Right lobe of liver (tissue), 6 donors: ENCODE measurements around the gene RPS2. TPM values are rescaled to one million over a fixed set of nuclear protein-coding genes. Genes with fewer than 3 reads are reported as not detected.
"Not testable (repeated sequence)": the region's sequence is repeated elsewhere in the genome, so short reads cannot be mapped to it uniquely, and the experiment has no call there.

Experiments used
- ATAC-seq, 4 donors: fragments of 200-7000 bp; cut with Tn5 transposase; one replicate each; pipeline ENCODE4 v1.9.1; 2020; ENCODE audit warnings: mild to moderate bottlenecking in 4 of 4, moderate library complexity in 4 of 4
- DNase-seq, 3 donors: peaks; one replicate each; pipeline ENCODE4 v3.0.0-alpha.2; 2020
- H3K27ac ChIP-seq, 3 donors: fragments of 200-600 bp; one replicate each; pipeline ENCODE4 v1.8.0; 2022
- H3K27me3 ChIP-seq, 2 donors: fragments of 200-600 bp; one replicate each; pipeline ENCODE4 v1.8.0; 2022
- H3K36me3 ChIP-seq, 4 donors: fragments of 200-600 bp; sonication (generic) in 1 of 4; one replicate each; pipeline versions ENCODE4 v1.5.1 to v1.8.0; 2017 to 2022; ENCODE audit warnings: control low read depth in 1 of 4
- H3K4me1 ChIP-seq, 4 donors: fragments of 200-600 bp; sonication (generic) in 1 of 4; one replicate each; pipeline versions ENCODE4 v1.5.1 to v1.8.0; 2017 to 2022; ENCODE audit warnings: control low read depth in 1 of 4
- H3K4me3 ChIP-seq, 3 donors: fragments of 200-600 bp; one replicate each; pipeline ENCODE4 v1.8.0; 2022
- H3K9me3 ChIP-seq, 4 donors: fragments of 200-600 bp; sonication (generic) in 1 of 4; one replicate each; pipeline versions ENCODE4 v1.5.1 to v1.8.0; 2017 to 2022; ENCODE audit warnings: control low read depth in 1 of 4
- POLR2A ChIP-seq: fragments of 450-650 bp; IDR thresholded peaks from one replicate; pipeline ENCODE4 v1.6.1; 2017; ENCODE audit warnings: antibody characterized with exemption, mild to moderate bottlenecking
- WGBS: methylation state at CpG from one replicate; pipeline ENCODE4 v1.1.6; 2018; ENCODE audit warnings: low coverage, low lambda C conversion rate; ENCODE audit not compliant: insufficient coverage; ENCODE audit errors: missing lambda C conversion rate; 5-methylcytosine and 5-hydroxymethylcytosine counted together
- intact Hi-C, 2 donors: fragments of 100-400 bp; cut with DNase I; formaldehyde crosslinking; loops; one replicate each; pipeline versions ENCODE4 v1.11.2 to v1.14.1; 2022
- total RNA-seq, 6 experiments: library from RNA; depleted of rRNA in 2 of 6; stranded (reverse); fragments of >200 nt in 2 of 6; fragmentation: NEBNext Ultra II Directional in 3 of 6; extraction: Animal tissue kit (Norgen Biotek cat#: 25700) in 3 of 6; gene quantifications; one replicate each; pipeline versions ENCODE4 v1.1.0 to v1.2.4, GENCODE V29; 2016 to 2023
- TF ChIP-seq, protein P1 (sequence below), 4 donors: fragments of 200-600 bp in 3 of 4; fragments of 450-650 bp in 1 of 4; IDR thresholded peaks; one replicate each; pipeline versions ENCODE4 v1.5.1 to v1.8.0; 2016 to 2022; ENCODE audit warnings: antibody characterized with exemption in 4 of 4, mild to moderate bottlenecking in 2 of 4
- donor health status: DM: no; HTN: yes; CAD: no.
- donor health status: DM: no; HTN: no; CAD: no.
- donor health status: DM: no; HTN: no; CAD: no.
- donor health status: DM: no; HTN: yes; CAD: no.
- donor health status: DM: no; HTN: yes; CAD: no.

The RPS2 gene
- total RNA-seq, 6 experiments from 2014 or later = 451 to 1,052 (median 541) TPM

DNA sequence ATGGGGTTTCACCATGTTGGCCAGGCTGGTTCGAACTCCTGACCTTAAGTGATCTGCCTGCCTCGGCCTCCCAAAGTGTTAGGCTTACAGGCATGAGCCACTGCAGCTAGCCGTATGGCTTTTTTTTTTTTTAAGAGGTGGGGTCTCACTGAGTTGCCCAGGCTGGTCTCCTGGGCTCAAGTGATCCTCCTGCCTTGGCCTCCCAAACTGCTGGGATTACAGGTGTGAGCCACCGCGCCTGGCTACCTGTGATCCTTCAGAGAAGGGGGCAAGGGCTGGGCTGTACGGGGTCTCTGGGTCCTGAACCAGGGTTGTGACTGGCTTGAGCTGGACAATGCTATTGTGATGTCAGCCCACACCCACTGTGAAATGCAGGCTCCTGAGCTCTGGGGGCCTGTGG lies 1.8 kb upstream of the RPS2 start, which contains the start of gene RNF151:
TSS of gene RNF151 (plus strand) at position 397 of the 400 bp plus-strand sequence. CDS start 26 bp downstream, outside the sequence.
- 90% methylated on average over 2 of the region's 6 CpGs for WGBS
- peaks cover 0 to 22% (median 2%) of the 10 kb centered on the region in 4 donors for H3K4me1 ChIP-seq

DNA sequence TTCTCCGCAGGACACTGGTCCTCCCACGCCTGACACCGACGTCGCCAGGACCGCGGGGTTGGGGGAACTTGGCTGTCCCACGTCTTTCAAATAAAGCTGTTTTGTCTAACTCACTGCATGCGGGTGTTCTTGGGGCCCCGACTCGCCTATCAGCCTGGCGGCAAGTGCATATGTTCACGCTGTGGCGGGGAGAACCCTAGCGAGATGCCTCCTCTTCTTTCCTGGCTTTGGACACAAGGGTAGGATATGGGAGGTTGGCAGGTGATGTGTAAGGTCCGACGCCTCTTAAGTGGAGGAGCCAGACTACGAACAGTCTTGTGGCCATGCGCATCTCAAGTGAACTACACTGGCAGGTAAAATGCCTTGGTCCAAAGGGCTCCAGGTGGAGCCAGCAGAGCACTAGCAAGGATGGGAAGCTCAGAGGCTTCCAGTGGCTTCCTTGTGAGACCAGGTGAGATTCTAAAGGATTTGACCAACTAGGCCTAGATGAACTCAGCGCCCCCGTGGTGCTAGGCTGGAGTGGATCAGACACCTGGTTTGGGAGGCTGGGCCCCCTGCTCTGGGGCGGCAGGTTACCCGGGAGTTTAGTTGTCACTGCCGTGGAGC lies 873 bp upstream of the RPS2 start:
- intact Hi-C loops = no loop called here

More for the DNA sequence above, 1.8 kb upstream of the RPS2 start, which contains the start of gene RNF151:
- TF ChIP-seq, protein P1, sequence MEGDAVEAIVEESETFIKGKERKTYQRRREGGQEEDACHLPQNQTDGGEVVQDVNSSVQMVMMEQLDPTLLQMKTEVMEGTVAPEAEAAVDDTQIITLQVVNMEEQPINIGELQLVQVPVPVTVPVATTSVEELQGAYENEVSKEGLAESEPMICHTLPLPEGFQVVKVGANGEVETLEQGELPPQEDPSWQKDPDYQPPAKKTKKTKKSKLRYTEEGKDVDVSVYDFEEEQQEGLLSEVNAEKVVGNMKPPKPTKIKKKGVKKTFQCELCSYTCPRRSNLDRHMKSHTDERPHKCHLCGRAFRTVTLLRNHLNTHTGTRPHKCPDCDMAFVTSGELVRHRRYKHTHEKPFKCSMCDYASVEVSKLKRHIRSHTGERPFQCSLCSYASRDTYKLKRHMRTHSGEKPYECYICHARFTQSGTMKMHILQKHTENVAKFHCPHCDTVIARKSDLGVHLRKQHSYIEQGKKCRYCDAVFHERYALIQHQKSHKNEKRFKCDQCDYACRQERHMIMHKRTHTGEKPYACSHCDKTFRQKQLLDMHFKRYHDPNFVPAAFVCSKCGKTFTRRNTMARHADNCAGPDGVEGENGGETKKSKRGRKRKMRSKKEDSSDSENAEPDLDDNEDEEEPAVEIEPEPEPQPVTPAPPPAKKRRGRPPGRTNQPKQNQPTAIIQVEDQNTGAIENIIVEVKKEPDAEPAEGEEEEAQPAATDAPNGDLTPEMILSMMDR (IDR thresholded peaks at IDR 0.05) = no peak
- no peak for TF ChIP-seq POLR2A
- DNase-seq (no peak), ATAC-seq (no peak)
- Histone ChIP-seq H3K27me3 (no peaks in the 10 kb centered on the region), H3K36me3 (peaks cover 0 to 23% (median 3%) of the 10 kb centered on the region in 4 donors), H3K9me3 (no peaks in the 10 kb centered on the region), H3K4me3 (peak within 1 kb of the TSS; percentile 76 to 100 (median 84)), H3K27ac (peak within 1 kb of the TSS in 1 of 3 donors; percentile 82)
- intact Hi-C loops = no loop called here

DNA sequence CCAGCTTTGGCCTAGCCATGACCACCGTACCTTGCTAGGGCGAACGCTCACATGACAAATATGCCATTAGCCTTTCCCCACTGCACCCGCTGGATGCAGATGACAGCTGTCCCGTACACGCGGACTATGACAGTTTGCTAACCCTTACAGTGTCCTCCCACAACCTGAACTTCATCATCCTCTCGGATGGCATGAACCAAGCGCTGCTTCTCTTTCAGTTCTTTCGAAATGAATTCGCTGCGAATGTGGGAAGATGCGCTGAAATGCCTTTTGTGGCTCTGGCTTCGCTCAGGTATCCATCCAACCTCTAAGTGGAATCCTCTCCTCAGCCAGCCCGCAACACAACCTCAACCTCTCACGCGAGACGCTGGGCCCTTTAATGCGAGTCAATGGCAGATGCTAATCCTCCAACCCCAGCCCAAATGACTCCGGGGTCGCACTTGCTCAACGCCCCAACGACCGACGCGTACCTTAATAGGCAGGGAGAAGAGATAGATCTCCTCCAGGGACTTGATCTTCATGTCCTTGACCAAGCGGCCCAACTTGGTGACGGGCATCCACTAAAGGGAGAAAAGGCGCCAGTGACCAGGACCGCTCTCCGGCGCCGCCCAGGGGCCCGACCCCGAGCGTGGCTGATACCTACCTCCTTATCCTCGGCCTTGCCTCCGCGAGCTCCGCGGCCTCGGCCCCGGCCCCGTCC lies 670 bp downstream of the RPS2 start:
- no peaks in the 10 kb centered on the region for H3K9me3 ChIP-seq
- H3K36me3 ChIP-seq = peaks cover 0 to 28% (median 4%) of the 10 kb centered on the region in 4 donors
- DNase-seq (no peak), ATAC-seq (peak in 2 of 4 donors; percentile 21 to 49)
- TF ChIP-seq, protein P1 (IDR thresholded peaks at IDR 0.05) = peak in 2 of 4 donors; percentile 3 to 35
- TF ChIP-seq POLR2A = no peak
- intact Hi-C loops = no loop called here
- H3K4me1 ChIP-seq = peaks cover 0 to 23% (median 2%) of the 10 kb centered on the region in 4 donors
- peak overlapping the region; percentile 76 to 100 (median 84) for H3K4me3 ChIP-seq
- H3K27me3 ChIP-seq = no peaks in the 10 kb centered on the region
- 36% methylated on average over 22 of the region's 44 CpGs for WGBS
- H3K27ac ChIP-seq = peak overlapping the region; percentile 82 to 88 (median 83)

More for the DNA sequence above, 873 bp upstream of the RPS2 start:
- Histone ChIP-seq H3K4me3 (peak overlapping the region; percentile 76 to 100 (median 84)), H3K36me3 (peaks cover 0 to 28% (median 4%) of the 10 kb centered on the region in 4 donors), H3K4me1 (peaks cover 0 to 18% (median 2%) of the 10 kb centered on the region in 4 donors), H3K27ac (peak overlapping the region; percentile 82 to 88 (median 83)), H3K27me3 (no peaks in the 10 kb centered on the region), H3K9me3 (no peaks in the 10 kb centered on the region)
- no peak for TF ChIP-seq POLR2A
- TF ChIP-seq, protein P1 (IDR thresholded peaks at IDR 0.05) = no peak
- no peak for ATAC-seq
- no peak for DNase-seq
- 6% methylated on average over 11 of the region's 24 CpGs for WGBS

DNA sequence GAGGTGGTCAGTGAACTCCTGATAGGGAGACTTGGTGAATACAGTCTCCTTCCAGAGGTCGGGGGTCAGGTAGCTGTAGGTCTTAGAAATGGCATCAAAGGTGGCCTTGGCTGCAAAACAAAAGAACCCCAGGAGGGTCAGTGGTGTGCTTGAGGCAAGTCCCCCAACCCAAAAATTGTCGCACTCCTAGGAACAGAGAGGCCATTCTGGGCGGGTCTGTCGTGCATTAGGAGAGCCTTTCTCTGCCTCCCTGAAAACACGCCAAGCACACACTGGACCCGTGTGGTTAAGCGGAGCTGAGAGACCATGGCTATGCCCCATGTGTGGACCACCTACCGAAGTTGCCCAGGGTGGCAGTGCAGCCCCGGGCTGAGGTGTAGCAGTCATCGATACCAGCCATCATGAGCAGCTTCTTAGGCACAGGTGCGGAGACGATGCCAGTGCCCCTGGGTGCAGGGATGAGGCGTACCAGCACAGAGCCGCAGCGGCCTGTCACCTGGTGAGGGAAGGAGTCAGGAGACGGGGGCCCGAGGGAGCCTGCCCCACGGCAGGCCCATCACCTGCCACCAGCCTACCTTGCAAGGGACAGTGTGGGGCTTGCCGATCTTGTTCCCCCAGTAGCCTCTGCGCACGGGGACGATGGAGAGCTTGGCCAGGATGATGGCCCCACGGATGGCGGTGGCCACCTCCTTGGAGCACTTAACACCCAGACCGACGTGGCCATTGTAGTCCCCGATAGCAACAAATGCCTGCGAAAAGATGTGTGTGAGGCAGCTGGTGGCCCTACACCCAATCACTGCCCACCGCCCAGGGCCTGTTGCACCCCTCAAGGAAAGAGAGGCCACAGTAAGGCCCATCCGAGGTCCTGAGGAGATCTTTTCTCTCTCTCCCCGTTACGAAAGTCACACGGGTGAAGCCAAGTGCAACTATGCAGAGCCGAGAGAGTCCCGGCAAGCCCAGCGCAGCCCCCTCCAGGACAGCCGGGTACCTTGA lies 2.2 kb downstream of the RPS2 start:
- intact Hi-C loops, ATAC-seq, DNase-seq, H3K27me3 ChIP-seq, H3K9me3 ChIP-seq, H3K4me3 ChIP-seq, H3K27ac ChIP-seq: not testable (repeated sequence)
- WGBS = 86% methylated on average over 8 of the region's 37 CpGs
- H3K4me1 ChIP-seq = peaks cover 0 to 27% (median 4%) of the 10 kb centered on the region in 4 donors
- peaks cover 0 to 28% (median 4%) of the 10 kb centered on the region in 4 donors for H3K36me3 ChIP-seq
